PFSK-1 (cell line): Measurements from ENCODE around the gene NCAPH2.

Source experiments
- FOXP2 ChIP-seq: optimal IDR thresholded peaks from 2 replicates; pipeline ENCODE3; 2011; ENCODE audit warnings: borderline replicate concordance, control low read depth, inconsistent platforms; ENCODE audit not compliant: insufficient read depth; ENCODE audit errors: extremely low read length, extremely low read depth
- POLR2AphosphoS5 ChIP-seq: IDR thresholded peaks from 2 replicates; pipeline ENCODE4 v1.6.1; 2012; ENCODE audit warnings: low read depth, mild to moderate bottlenecking, control low read depth, low read length, moderate library complexity
- REST ChIP-seq, 2 experiments: IDR thresholded peaks; 2 replicates each; pipeline versions ENCODE4 v1.6.1 to v1.8.0; 2011 to 2012; ENCODE audit warnings: low read depth in 2 of 2, low read length in 2 of 2, control low read depth in 1 of 2, inconsistent platforms in 1 of 2, mild to moderate bottlenecking in 1 of 2, moderate library complexity in 1 of 2; ENCODE audit not compliant: insufficient read depth in 1 of 2
- SIN3A ChIP-seq: IDR thresholded peaks from 2 replicates; pipeline ENCODE4 v1.6.1; 2012; ENCODE audit warnings: mild to moderate bottlenecking, low read length, moderate library complexity, borderline replicate concordance; ENCODE audit not compliant: insufficient read depth
- TAF1 ChIP-seq: IDR thresholded peaks from 2 replicates; pipeline ENCODE4 v1.6.1; 2012; ENCODE audit warnings: low read length, control low read depth, borderline replicate concordance; ENCODE audit not compliant: insufficient read depth

NCAPH2 gene

GRCh38 chr22:50498322-50498890 is 9.6 kb upstream of the NCAPH2 start:
- TF ChIP-seq SIN3A, result no peak
- no peak for TF ChIP-seq FOXP2
- no peak for TF ChIP-seq TAF1
- peak; percentile 77 to 89 for TF ChIP-seq REST (IDR thresholded peaks at IDR 0.05; ENCODE audit: insufficient read depth in 1 of 2, low read depth in 2 of 2, low read length in 2 of 2)
- no peak for TF ChIP-seq POLR2AphosphoS5

GRCh38 chr22:50500452-50500851 is 7.6 kb upstream of the NCAPH2 start:
- TF ChIP-seq POLR2AphosphoS5 (no peak), SIN3A (no peak)

GRCh38 chr22:50502096-50502495 is 5.9 kb upstream of the NCAPH2 start:
- TF ChIP-seq FOXP2 (no peak), POLR2AphosphoS5 (no peak), TAF1 (no peak), SIN3A (no peak), REST (IDR thresholded peaks at IDR 0.05; ENCODE audit: insufficient read depth in 1 of 2, low read depth in 2 of 2, low read length in 2 of 2) (no peak)

- TF ChIP-seq POLR2AphosphoS5 (no peak), SIN3A (no peak), FOXP2 (no peak), TAF1 (no peak), REST (IDR thresholded peaks at IDR 0.05; ENCODE audit: insufficient read depth in 1 of 2, low read depth in 2 of 2, low read length in 2 of 2) (no peak)
Observed at GRCh38 chr22:50502628-50503474, 5.2 kb upstream of the NCAPH2 start.

GRCh38 chr22:50503475-50504145 is 4.4 kb upstream of the NCAPH2 start:
- TF ChIP-seq POLR2AphosphoS5 (no peak), REST (IDR thresholded peaks at IDR 0.05; ENCODE audit: insufficient read depth in 1 of 2, low read depth in 2 of 2, low read length in 2 of 2) (no peak), TAF1 (no peak), SIN3A (no peak), FOXP2 (no peak)
